Stimulated activated CD8-positive, alpha-beta memory T cell treated with anti-CD3 and anti-CD28 coated beads, Interleukin-15, amount 100 ng/mL, for 24 hours (primary cell): ENCODE data around the gene RPL10L.

Experiments
- DNase-seq: peaks from one replicate; pipeline ENCODE4 v3.0.0-alpha.2; 2020; ENCODE audit warnings: low read depth

Gene RPL10L

DNA sequence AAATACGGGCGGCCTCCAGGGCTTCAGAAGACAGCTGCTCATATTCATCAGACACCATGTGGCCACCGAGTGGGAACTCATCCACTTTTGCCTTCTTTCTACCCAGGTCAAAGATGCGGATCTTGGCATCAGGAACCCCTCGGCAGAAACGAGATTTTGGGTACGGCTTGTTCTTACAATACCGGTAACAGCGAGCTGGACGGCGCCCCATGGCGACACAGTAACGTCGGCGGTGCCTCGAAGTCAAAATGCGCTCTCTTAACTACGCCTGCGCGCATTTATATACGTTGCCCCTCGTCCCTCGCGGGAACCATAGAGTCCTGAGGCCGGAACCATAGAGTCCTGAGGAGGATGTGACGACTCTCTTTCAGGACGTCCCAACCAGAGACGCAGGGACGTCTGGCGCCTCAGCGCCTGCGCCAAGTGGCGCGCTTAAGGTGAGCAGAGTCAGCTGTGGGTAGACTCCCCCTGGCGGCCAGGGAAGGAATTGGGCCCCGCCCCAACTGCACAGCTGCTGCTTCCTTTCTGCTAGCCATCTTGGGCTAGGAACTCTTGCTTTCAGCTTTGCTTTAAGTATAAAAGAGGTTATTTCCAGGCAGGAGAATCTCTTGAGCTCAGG, at the start of gene RPL10L:
Gene RPL10L, minus strand, starts transcription at position 256 of the 619 bp plus-strand sequence. Its CDS starts 45 bp downstream, at position 211.
- DNase-seq = no peak

DNA sequence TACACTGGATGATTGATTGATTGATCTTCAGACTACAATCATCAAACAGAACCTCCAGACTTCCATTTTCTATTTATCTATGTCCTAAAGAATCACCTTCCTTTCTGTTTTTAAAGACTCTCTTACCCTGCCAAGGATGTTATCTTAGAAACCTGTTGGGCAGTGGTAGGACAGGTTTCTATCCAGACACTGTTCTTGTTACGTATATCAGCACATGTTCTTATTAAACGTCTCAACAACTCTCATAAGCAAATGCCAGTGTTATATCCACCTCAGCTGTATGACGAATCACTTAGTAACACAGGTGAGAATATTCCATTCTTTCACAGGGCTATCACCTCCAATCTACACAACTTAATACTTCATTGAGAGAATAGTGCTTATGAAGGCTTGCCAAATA, 40.2 kb upstream of the RPL10L start:
- no peak for DNase-seq

- no peak for DNase-seq
Measured at GRCh38 chr14:46686652-46687051, 35.1 kb upstream of the RPL10L start.

DNA sequence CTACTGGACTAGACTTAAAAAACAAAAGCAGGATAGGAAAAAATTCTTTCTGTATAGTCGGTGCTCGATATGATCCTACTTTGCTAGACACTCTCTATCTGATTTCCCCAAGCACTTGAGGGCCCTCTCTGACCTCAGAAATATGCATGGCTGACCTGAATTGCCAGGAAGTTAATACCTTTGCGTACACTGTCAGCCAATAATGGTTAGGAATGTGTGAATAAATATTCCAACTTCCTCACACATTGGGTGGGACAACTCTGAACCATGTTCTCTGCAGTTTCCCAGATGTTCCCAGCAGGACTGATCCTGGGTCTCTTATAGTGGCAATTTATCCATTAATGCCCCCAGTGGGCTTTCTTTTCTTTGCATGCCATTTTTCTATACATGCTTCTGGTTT, 20.5 kb upstream of the RPL10L start:
- no peak for DNase-seq

- DNase-seq = no peak
Measured at GRCh38 chr14:46663382-46663781, 11.8 kb upstream of the RPL10L start.

DNA sequence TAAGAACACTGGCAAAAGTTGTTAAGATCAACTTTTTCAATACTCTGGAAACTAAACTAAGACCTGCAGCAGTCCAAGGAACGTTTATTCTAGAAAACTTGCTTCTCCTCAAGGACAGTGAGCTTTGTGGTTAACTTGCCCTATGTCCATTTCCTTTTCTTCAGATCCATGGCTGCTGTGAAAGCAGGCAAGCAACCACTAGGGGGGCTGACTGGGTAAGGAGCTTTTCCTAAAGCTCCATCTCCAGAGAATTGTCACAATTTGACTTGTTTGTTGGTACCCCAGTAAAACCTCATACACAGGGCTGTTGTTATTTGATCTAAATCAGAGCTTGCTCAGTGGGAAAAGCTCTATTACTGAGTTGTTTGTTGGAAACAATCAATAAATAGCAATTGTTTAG, 10.1 kb upstream of the RPL10L start:
- DNase-seq = no peak

DNA sequence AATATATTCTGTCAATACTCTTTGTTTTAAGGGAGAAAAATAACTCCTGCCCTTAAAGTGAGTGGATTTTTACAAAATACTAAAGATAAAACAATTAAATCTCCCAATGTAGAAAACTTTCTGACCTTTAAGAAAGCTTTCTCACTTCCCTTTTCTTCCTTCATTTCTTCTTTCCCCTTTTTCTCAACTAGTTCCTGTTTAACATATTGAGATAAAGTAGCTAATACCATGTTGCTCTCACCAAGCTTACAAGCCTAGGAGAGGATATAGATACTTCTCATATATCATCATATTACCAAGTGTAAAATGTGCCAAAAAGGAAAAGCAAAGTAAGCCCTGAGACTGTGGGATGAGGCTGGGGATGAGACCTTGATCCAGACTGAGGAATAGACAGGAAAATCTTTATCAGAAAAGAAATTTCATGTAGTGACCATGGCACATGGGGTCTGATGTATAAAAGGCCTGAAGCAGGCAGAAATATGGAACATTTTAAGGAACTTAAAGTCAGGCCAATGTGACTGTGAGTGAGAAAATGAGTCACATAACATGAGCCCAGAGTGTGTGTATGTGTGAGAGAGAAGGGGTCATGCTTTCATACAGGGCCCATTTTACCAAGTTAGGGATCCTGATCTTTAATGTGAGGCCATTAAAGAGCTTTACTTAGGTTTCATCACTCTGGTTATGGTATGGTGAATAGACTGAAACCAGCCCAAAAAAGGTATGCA, 1.6 kb upstream of the RPL10L start:
- DNase-seq = no peak

DNA sequence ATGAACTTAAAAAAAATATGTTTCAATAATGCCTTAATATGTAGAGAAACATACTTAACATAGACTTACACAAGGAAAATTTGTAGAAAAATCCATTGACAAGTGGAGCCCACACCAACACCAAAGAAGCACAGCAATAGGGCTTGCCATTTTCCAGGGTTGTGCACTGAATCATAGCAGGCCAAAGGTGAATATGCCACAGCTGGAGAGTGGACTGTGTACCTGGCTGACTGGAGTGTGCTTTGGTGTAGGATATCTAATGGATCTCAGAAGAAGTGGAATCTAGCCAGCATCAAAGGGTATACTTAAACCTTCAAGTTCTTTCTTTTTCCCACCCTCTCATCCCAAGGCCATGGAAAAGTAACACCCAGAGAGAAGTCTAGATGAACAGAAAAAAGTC, 4.8 kb downstream of the RPL10L start:
- no peak for DNase-seq

GRCh38 chr14:46626876-46627275, 24.7 kb downstream of the RPL10L start:
- no peak for DNase-seq
